H1 (cell line): ENCODE measurements around the gene C6orf163. TPM values are rescaled to one million over a fixed set of nuclear protein-coding genes. Genes with fewer than 3 reads are reported as not detected.

Experiments used
- CTCF ChIA-PET: fragments of 300-600 bp; sonication (Branson Sonifier 250); formaldehyde crosslinking; loops from one replicate; lab custom pipeline; 2021; ENCODE audit not compliant: partially characterized antibody; lab: Charles Lee
- POLR2A ChIA-PET: fragments of 300-600 bp; sonication (Branson Sonifier 250); formaldehyde crosslinking; loops from one replicate; lab custom pipeline; 2021; ENCODE audit warnings: inconsistent platforms; ENCODE audit not compliant: partially characterized antibody; lab: Charles Lee
- DNase-seq, 2 experiments: peaks; one replicate each; pipeline versions ENCODE4 v3.0.0 to v3.0.0-alpha.2; 2010 to 2022; ENCODE audit warnings: low spot score in 2 of 2, low read depth in 1 of 2, mixed read lengths in 1 of 2
- FAIRE-seq: peaks from 2 replicates; lab custom pipeline; 2011; peaks lifted over from hg19 to GRCh38; lab: Jason Lieb, UNC
- H2AFZ ChIP-seq: 2 replicates; pipeline ENCODE4 v1.8.1; 2012; ENCODE audit warnings: low read length, inconsistent platforms
- H2AK5ac ChIP-seq: 2 replicates; pipeline ENCODE4 v1.6.1; 2013; ENCODE audit warnings: low read depth, low read length
- H2BK120ac ChIP-seq: replicated peaks from 2 replicates; pipeline ENCODE3; 2013; ENCODE audit warnings: low read depth, low read length, inconsistent platforms
- H2BK12ac ChIP-seq: 2 replicates; pipeline ENCODE4 v1.6.1; 2013; ENCODE audit warnings: low read depth, low read length
- H2BK15ac ChIP-seq: 2 replicates; pipeline ENCODE4 v1.6.1; 2013; ENCODE audit warnings: low read length
- H2BK20ac ChIP-seq: 2 replicates; pipeline ENCODE4 v1.6.1; 2013; ENCODE audit warnings: low read length
- H2BK5ac ChIP-seq: 2 replicates; pipeline ENCODE4 v1.6.1; 2013; ENCODE audit warnings: low read depth, low read length
- H3K14ac ChIP-seq: 2 replicates; pipeline ENCODE4 v1.6.1; 2013; ENCODE audit warnings: inconsistent platforms; ENCODE audit not compliant: insufficient read length
- H3K18ac ChIP-seq: 2 replicates; pipeline ENCODE4 v1.6.1; 2013; ENCODE audit warnings: low read length; ENCODE audit errors: extremely low read depth
- H3K23ac ChIP-seq: 2 replicates; pipeline ENCODE4 v1.6.1; 2013; ENCODE audit warnings: inconsistent platforms; ENCODE audit not compliant: insufficient read length
- H3K23me2 ChIP-seq: 2 replicates; pipeline ENCODE4 v1.6.1; 2013; ENCODE audit warnings: low read depth, low read length
- H3K27ac ChIP-seq: 2 replicates; pipeline ENCODE4 v1.6.1; 2011; ENCODE audit warnings: low read depth, low read length, inconsistent platforms
- H3K27me3 ChIP-seq, 4 experiments: replicated peaks in 1 of 4; 1 replicate in 1 of 4; 2 replicates in 3 of 4; pipeline versions ENCODE4 v1.6.1 to v1.8.1; 2011 to 2013; ENCODE audit warnings: low read length in 3 of 4, mild to moderate bottlenecking in 3 of 4, inconsistent platforms in 2 of 4, mixed read lengths in 2 of 4, moderate library complexity in 1 of 4; ENCODE audit not compliant: control insufficient read depth in 3 of 4, insufficient read depth in 3 of 4; ENCODE audit errors: extremely low read depth in 1 of 4
- H3K36me3 ChIP-seq, 4 experiments: 2 replicates each; pipeline versions ENCODE4 v1.6.1 to v1.8.1; 2011 to 2013; ENCODE audit warnings: mild to moderate bottlenecking in 4 of 4, low read length in 3 of 4, moderate library complexity in 2 of 4, control low read depth in 1 of 4, inconsistent platforms in 1 of 4; ENCODE audit not compliant: insufficient read depth in 4 of 4, control insufficient read depth in 2 of 4
- H3K4ac ChIP-seq: replicated peaks from 2 replicates; pipeline ENCODE3; 2013; ENCODE audit warnings: low read length, low read depth, mixed read lengths, inconsistent platforms; ENCODE audit not compliant: insufficient read length
- H3K4me1 ChIP-seq, 4 experiments: replicated peaks in 1 of 4; 1 replicate in 1 of 4; 2 replicates in 3 of 4; pipeline versions ENCODE4 v1.6.1 to v1.8.1; 2011 to 2013; ENCODE audit warnings: low read length in 3 of 4, inconsistent platforms in 2 of 4, mixed read lengths in 1 of 4; ENCODE audit not compliant: insufficient read depth in 4 of 4, control insufficient read depth in 3 of 4
- H3K4me2 ChIP-seq, 2 experiments: 2 replicates each; pipeline versions ENCODE4 v1.6.1 to v1.8.1; 2011 to 2013; ENCODE audit warnings: low read depth in 2 of 2, low read length in 2 of 2, control low read depth in 1 of 2, inconsistent platforms in 1 of 2, mild to moderate bottlenecking in 1 of 2; ENCODE audit not compliant: insufficient read depth in 1 of 2
- H3K4me3 ChIP-seq, 4 experiments: fragments of 200-600, 300-600 bp in 1 of 4; sonication (generic), shearing (Covaris generic), sonication (Bioruptor Twin) in 1 of 4; 2 replicates each; pipeline versions ENCODE4 v1.5.1 to v1.8.1; 2011 to 2016; ENCODE audit warnings: low read length in 4 of 4, low read depth in 3 of 4, control low read depth in 2 of 4, inconsistent platforms in 2 of 4, mild to moderate bottlenecking in 2 of 4, mixed read lengths in 1 of 4, moderate library complexity in 1 of 4; ENCODE audit not compliant: insufficient read depth in 2 of 4; ENCODE audit errors: extremely low read depth in 1 of 4
- H3K56ac ChIP-seq: replicated peaks from 2 replicates; pipeline ENCODE3; 2013; ENCODE audit warnings: low read depth, mild to moderate bottlenecking, mixed read lengths, low read length, inconsistent platforms; ENCODE audit not compliant: insufficient read length
- H3K79me1 ChIP-seq: 2 replicates; pipeline ENCODE4 v1.6.1; 2013; ENCODE audit warnings: low read depth, low read length, control low read depth
- H3K79me2 ChIP-seq, 2 experiments: 2 replicates each; pipeline versions ENCODE4 v1.6.1 to v1.8.1; 2012 to 2013; ENCODE audit warnings: low read length in 2 of 2, mild to moderate bottlenecking in 2 of 2, inconsistent platforms in 1 of 2; ENCODE audit not compliant: insufficient read depth in 2 of 2, control insufficient read depth in 1 of 2
- H3K9ac ChIP-seq, 4 experiments: replicated peaks in 1 of 4; 1 replicate in 1 of 4; 2 replicates in 3 of 4; pipeline versions ENCODE4 v1.6.1 to v1.8.1; 2011 to 2013; ENCODE audit warnings: low read depth in 3 of 4, low read length in 3 of 4, control low read depth in 2 of 4, mild to moderate bottlenecking in 2 of 4, moderate library complexity in 2 of 4, inconsistent platforms in 1 of 4; ENCODE audit errors: extremely low read depth in 1 of 4
- H3K9me3 ChIP-seq, 2 experiments: 2 replicates each; pipeline versions ENCODE4 v1.6.1 to v1.8.1; 2012 to 2013; ENCODE audit warnings: mild to moderate bottlenecking in 2 of 2, moderate library complexity in 2 of 2, control low read depth in 1 of 2, inconsistent platforms in 1 of 2, low read depth in 1 of 2, low read length in 1 of 2, mixed read lengths in 1 of 2; ENCODE audit not compliant: insufficient read depth in 2 of 2
- H4K20me1 ChIP-seq, 2 experiments: replicated peaks in 1 of 2; 2 replicates each; pipeline versions ENCODE3 to v1.8.1; 2011 to 2013; ENCODE audit warnings: inconsistent platforms in 2 of 2, low read length in 2 of 2, mild to moderate bottlenecking in 1 of 2; ENCODE audit not compliant: insufficient read depth in 2 of 2, control insufficient read depth in 1 of 2
- H4K5ac ChIP-seq: 2 replicates; pipeline ENCODE4 v1.6.1; 2013; ENCODE audit warnings: low read length, low read depth, mixed read lengths, inconsistent platforms; ENCODE audit not compliant: insufficient read length
- H4K8ac ChIP-seq: 2 replicates; pipeline ENCODE4 v1.8.0; 2013; ENCODE audit warnings: mild to moderate bottlenecking, moderate library complexity, low read length, inconsistent platforms; ENCODE audit not compliant: insufficient read depth; ENCODE audit errors: extremely low read depth
- H4K91ac ChIP-seq: replicated peaks from 2 replicates; pipeline ENCODE3; 2013; ENCODE audit warnings: low read length, mixed read lengths, inconsistent platforms; ENCODE audit not compliant: insufficient read length
- CHD2 ChIP-seq: IDR thresholded peaks from 2 replicates; pipeline ENCODE4 v1.6.1; 2012; ENCODE audit warnings: low read length, improper control_type of control experiment
- CTBP2 ChIP-seq: IDR thresholded peaks from 2 replicates; pipeline ENCODE4 v1.7.0; 2011; ENCODE audit warnings: borderline replicate concordance, mild to moderate bottlenecking, moderate library complexity, mixed read lengths, low read length; ENCODE audit not compliant: insufficient read depth, insufficient read length
- E2F6 ChIP-seq: IDR thresholded peaks from 2 replicates; pipeline ENCODE4 v1.6.1; 2012; ENCODE audit warnings: inconsistent platforms
- EGR1 ChIP-seq: IDR thresholded peaks from 2 replicates; pipeline ENCODE4 v1.6.1; 2011; ENCODE audit warnings: low read depth, low read length, borderline replicate concordance
- NANOG ChIP-seq: IDR thresholded peaks from 2 replicates; pipeline ENCODE4 v1.6.1; 2011; ENCODE audit warnings: low read length, low read depth, mild to moderate bottlenecking, inconsistent platforms; ENCODE audit not compliant: insufficient read depth, poor library complexity, severe bottlenecking
- RFX5 ChIP-seq: IDR thresholded peaks from 2 replicates; pipeline ENCODE4 v1.6.1; 2011; ENCODE audit warnings: low read depth, low read length, improper control_type of control experiment, borderline replicate concordance
- SIN3A ChIP-seq, 2 experiments: IDR thresholded peaks in 1 of 2; conservative IDR thresholded peaks in 1 of 2; 2 replicates each; pipeline ENCODE4 v1.6.1; 2011 to 2012; ENCODE audit warnings: low read length in 2 of 2, improper control_type of control experiment in 1 of 2, low read depth in 1 of 2, mild to moderate bottlenecking in 1 of 2
- TBP ChIP-seq: IDR thresholded peaks from 2 replicates; pipeline ENCODE4 v1.6.1; 2011; ENCODE audit warnings: low read depth, low read length, improper control_type of control experiment
- ZNF274 ChIP-seq: IDR thresholded peaks from 2 replicates; pipeline ENCODE4 v1.7.0; 2012; ENCODE audit warnings: low read length, borderline replicate concordance; ENCODE audit errors: extremely low read depth
- WGBS, 2 experiments: shearing (Covaris generic) in 1 of 2; methylation state at CpG; one replicate each; pipeline versions ENCODE4 v1.1.6 to v1.1.7; 2013 to 2015; ENCODE audit warnings: low lambda C conversion rate in 2 of 2, mixed read lengths in 2 of 2, inconsistent platforms in 1 of 2, low coverage in 1 of 2, missing lambda C conversion rate in 1 of 2; ENCODE audit not compliant: insufficient replicate concordance in 2 of 2, insufficient coverage in 1 of 2, insufficient read length in 1 of 2; ENCODE audit errors: extremely low coverage in 1 of 2, missing lambda C conversion rate in 1 of 2; 5-methylcytosine and 5-hydroxymethylcytosine counted together
- polyA plus RNA-seq, 7 experiments: library from polyadenylated mRNA; depleted of rRNA in 3 of 7; stranded (reverse) in 5 of 7; unstranded in 2 of 7; fragments of >200 nt in 5 of 7; fragments of 200-250 nt in 2 of 7; gene quantifications; 1 replicate in 5 of 7; 2 replicates in 1 of 7; 4 replicates in 1 of 7; pipeline versions ENCODE4 v1.2.1 to v1.2.3, GENCODE V29; 2011 to 2013; ENCODE audit warnings: missing spikeins in 2 of 7, mixed read lengths in 2 of 7
- total RNA-seq: library from RNA; stranded (reverse); fragmentation: NEBNext Ultra II Directional; extraction: Animal tissue kit (Norgen Biotek cat#: 25700); gene quantifications from 2 replicates; pipeline ENCODE4 v1.2.1, GENCODE V29; 2021
- TF ChIP-seq, protein P1 (sequence below): IDR thresholded peaks from 2 replicates; pipeline ENCODE4 v1.6.1; 2012; ENCODE audit warnings: inconsistent platforms

The C6orf163 gene
- total and polyA plus RNA-seq, 2 of the 8 experiments (the other 6 are each of a cell fraction or from before 2014, with no cell fraction given): 0.36 to 1.5 TPM

DNA sequence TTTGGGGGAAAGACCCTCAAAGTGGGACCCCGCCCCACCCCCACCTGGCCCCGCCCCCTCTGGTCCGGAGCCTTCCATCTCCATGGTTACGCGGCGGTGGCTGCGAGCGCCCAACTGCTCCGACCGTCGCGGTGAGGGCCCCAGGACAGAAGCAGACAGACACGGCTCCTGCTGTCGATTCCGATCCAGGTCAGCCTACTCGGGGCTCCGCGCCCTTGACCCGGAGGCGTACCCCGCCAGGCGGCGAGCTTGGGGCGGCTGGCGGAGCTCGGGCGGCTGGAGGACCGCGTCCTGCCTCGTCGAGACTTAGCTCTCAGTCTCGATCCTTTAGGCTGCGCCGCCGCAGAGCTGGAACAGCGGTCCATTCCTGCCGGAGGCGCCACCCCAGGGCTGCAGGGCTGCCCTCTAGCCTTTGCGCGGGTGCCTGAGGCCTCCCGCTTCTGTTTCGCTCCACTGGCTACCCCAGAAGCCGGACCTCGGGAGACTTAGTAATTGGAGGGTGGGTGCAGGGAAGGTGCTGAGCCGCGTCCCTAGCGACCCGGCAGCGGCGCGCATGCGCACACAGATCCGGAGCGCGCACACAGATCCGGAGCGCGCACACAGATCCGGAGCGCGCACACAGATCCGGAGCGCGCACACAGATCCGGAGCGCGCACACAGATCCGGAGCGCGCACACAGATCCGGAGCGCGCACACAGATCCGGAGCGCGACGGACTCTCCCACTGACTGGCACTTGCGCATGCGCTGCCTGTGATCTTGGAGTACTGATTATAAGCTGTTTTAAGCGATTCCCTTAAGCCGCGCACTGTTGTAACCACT is 63.5 kb downstream of the C6orf163 start, which contains the start of gene CFAP206:
Gene CFAP206 (plus strand): TSS at position 72 of the 820 bp plus-strand sequence. CDS start 1,868 bp downstream, outside the sequence.
- ChIA-PET POLR2A (interaction anchor here (0.7 to 1.2 kb wide), 3 partner anchors 8 to 218 kb away, joined by 3 to 4 read pairs (median 4); no protein-coding TSS in a partner anchor), CTCF (interaction anchor here (1.1 to 1.6 kb wide), 3 partner anchors 12 to 28 kb away, joined by 3 to 6 read pairs (median 3); no protein-coding TSS in a partner anchor)
- Histone ChIP-seq H3K4me1 (no peaks in the 10 kb centered on the region), H3K4me3 (peak within 1 kb of the TSS; percentile 61 to 95 (median 92)), H2AK5ac (no peak within 1 kb of the TSS), H3K4ac (no peak within 1 kb of the TSS), H3K18ac (no peak within 1 kb of the TSS; the same call in 1 of the 2 replicates), H3K56ac (no peak within 1 kb of the TSS), H4K8ac (peak within 1 kb of the TSS; percentile 79), H2BK120ac (no peak within 1 kb of the TSS), H2AFZ (peak within 1 kb of the TSS; percentile 100), H3K79me1 (no peaks in the 10 kb centered on the region), H3K9ac (peak within 1 kb of the TSS; percentile 40 to 90 (median 58)), H3K23ac (no peak within 1 kb of the TSS), H3K79me2 (no peaks in the 10 kb centered on the region), H3K27ac (peak within 1 kb of the TSS; percentile 44; the same call in 1 of the 2 replicates), H2BK15ac (no peak within 1 kb of the TSS), H3K36me3 (no peaks in the 10 kb centered on the region), H3K14ac (no peak within 1 kb of the TSS), H2BK12ac (no peak within 1 kb of the TSS), H3K9me3 (no peaks in the 10 kb centered on the region), H3K23me2 (no peaks in the 10 kb centered on the region; the same call in 1 of the 2 replicates), H2BK20ac (no peak within 1 kb of the TSS), H3K27me3 (no peaks in the 10 kb centered on the region), H4K20me1 (no peaks in the 10 kb centered on the region), H3K4me2 (peak within 1 kb of the TSS; percentile 74 to 86), H4K5ac (peak within 1 kb of the TSS; percentile 31), H2BK5ac (no peak within 1 kb of the TSS; the same call in 1 of the 2 replicates), H4K91ac (peak within 1 kb of the TSS; percentile 18)
- FAIRE-seq: no peak
- WGBS, 2 experiments: 1% methylated on average over 75 of the region's 82 CpGs; no CpG with 5 or more reads in 1 of the 2 experiments
- DNase-seq: peak; percentile 56 to 89
- TF ChIP-seq EGR1 (no peak), CHD2 (no peak), TBP (no peak), E2F6 (no peak), CTBP2 (no peak), SIN3A (conservative IDR thresholded peaks at IDR 0.05 in 1 of 2, IDR thresholded peaks at IDR 0.05 in 1 of 2; ENCODE audit: low read depth in 1 of 2, low read length in 2 of 2) (peak; percentile 58 to 93; a peak in 2 of 4 replicates), ZNF274 (no peak), RFX5 (no peak), NANOG (no peak)
- TF ChIP-seq, protein P1, sequence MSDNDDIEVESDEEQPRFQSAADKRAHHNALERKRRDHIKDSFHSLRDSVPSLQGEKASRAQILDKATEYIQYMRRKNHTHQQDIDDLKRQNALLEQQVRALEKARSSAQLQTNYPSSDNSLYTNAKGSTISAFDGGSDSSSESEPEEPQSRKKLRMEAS: no peak
